DMS114 treated with DMSO at 0.1 percent for 48 hours (cell line): ENCODE data around the gene CEP128.

Experiments used
- DNase-seq: peaks from one replicate; lab custom pipeline; 2025; ENCODE audit not compliant: unreplicated experiment; lab: John Stamatoyannopoulos, UW

The CEP128 gene

GRCh38 chr14:80906336-80906735, 35.2 kb downstream of the CEP128 start:
- no peak for DNase-seq

GRCh38 chr14:80902608-80903007, 38.9 kb downstream of the CEP128 start:
- no peak for DNase-seq

- no peak for DNase-seq
These were observed 39.7 kb downstream of the CEP128 start for GRCh38 chr14:80901822-80902221.

- no peak for DNase-seq
These were observed 40.3 kb downstream of the CEP128 start for GRCh38 chr14:80901260-80901659.

- no peak for DNase-seq
These were observed 68.9 kb downstream of the CEP128 start for GRCh38 chr14:80872645-80873044.

GRCh38 chr14:80868260-80868659, 73.3 kb downstream of the CEP128 start:
- DNase-seq = no peak

GRCh38 chr14:80867798-80868197, 73.7 kb downstream of the CEP128 start:
- no peak for DNase-seq

- no peak for DNase-seq
These were observed 74.4 kb downstream of the CEP128 start for GRCh38 chr14:80867091-80867490.

- no peak for DNase-seq
These were observed 76.0 kb downstream of the CEP128 start for GRCh38 chr14:80865565-80865964.

- no peak for DNase-seq
These were observed 78.6 kb downstream of the CEP128 start for GRCh38 chr14:80862983-80863382.

- DNase-seq = no peak
These were observed 79.0 kb downstream of the CEP128 start for GRCh38 chr14:80862541-80862940.

GRCh38 chr14:80850197-80850814, 91.2 kb downstream of the CEP128 start:
- DNase-seq = peak; percentile 14

- no peak for DNase-seq
These were observed 94.5 kb downstream of the CEP128 start for GRCh38 chr14:80847070-80847469.

GRCh38 chr14:80845856-80846255, 95.7 kb downstream of the CEP128 start:
- no peak for DNase-seq

GRCh38 chr14:80844872-80845271, 96.7 kb downstream of the CEP128 start:
- no peak for DNase-seq

- DNase-seq = no peak
These were observed 101.8 kb downstream of the CEP128 start for GRCh38 chr14:80839743-80840142.

GRCh38 chr14:80809663-80810062, 131.9 kb downstream of the CEP128 start:
- DNase-seq = no peak

- no peak for DNase-seq
These were observed 136.4 kb downstream of the CEP128 start for GRCh38 chr14:80805136-80805535.

GRCh38 chr14:80798878-80799277, 142.7 kb downstream of the CEP128 start:
- no peak for DNase-seq

- no peak for DNase-seq
These were observed 143.3 kb downstream of the CEP128 start for GRCh38 chr14:80798211-80798610.

- DNase-seq = no peak
These were observed 148.8 kb downstream of the CEP128 start for GRCh38 chr14:80792771-80793170.

- DNase-seq = no peak
These were observed 153.7 kb downstream of the CEP128 start for GRCh38 chr14:80787876-80788275.

GRCh38 chr14:80784820-80785219, 156.7 kb downstream of the CEP128 start:
- no peak for DNase-seq
